ENCODE results near the gene PON1.

PON1 gene

GRCh38 chr7:95324431-95324830 lies at the start of gene PON1:
Gene PON1, minus strand, starts transcription at chr7:95324532. Its CDS starts 57 bp downstream, at chr7:95324475.
- no peak for DNase-seq (ENCODE audit: low spot score)

- no peak for DNase-seq (ENCODE audit: low spot score)
Observed at GRCh38 chr7:95373323-95373722, 49.0 kb upstream of the PON1 start.

- DNase-seq (ENCODE audit: low spot score), result no peak
Observed at GRCh38 chr7:95368235-95368634, 43.9 kb upstream of the PON1 start.

- DNase-seq (ENCODE audit: low spot score), result no peak
Observed at GRCh38 chr7:95367606-95368005, 43.3 kb upstream of the PON1 start.

- no peak for DNase-seq (ENCODE audit: low spot score)
Observed at GRCh38 chr7:95365151-95365550, 40.8 kb upstream of the PON1 start.

GRCh38 chr7:95357623-95358022 lies 33.3 kb upstream of the PON1 start:
- no peak for DNase-seq (ENCODE audit: low spot score)

- no peak for DNase-seq (ENCODE audit: low spot score)
Observed at GRCh38 chr7:95342642-95343307, 18.4 kb upstream of the PON1 start.

- no peak for DNase-seq (ENCODE audit: low spot score)
Observed at GRCh38 chr7:95342029-95342428, 17.7 kb upstream of the PON1 start.

- no peak for DNase-seq (ENCODE audit: low spot score)
Observed at GRCh38 chr7:95340491-95340890, 16.2 kb upstream of the PON1 start.

GRCh38 chr7:95338832-95339231 lies 14.5 kb upstream of the PON1 start:
- DNase-seq (ENCODE audit: low spot score), result no peak

- DNase-seq (ENCODE audit: low spot score), result no peak
Observed at GRCh38 chr7:95335093-95335492, 10.8 kb upstream of the PON1 start.

- DNase-seq (ENCODE audit: low spot score), result no peak
Observed at GRCh38 chr7:95334447-95334846, 10.1 kb upstream of the PON1 start.

GRCh38 chr7:95330961-95331337 lies 6.6 kb upstream of the PON1 start:
- no peak for DNase-seq (ENCODE audit: low spot score)

GRCh38 chr7:95330204-95330960 lies 6.0 kb upstream of the PON1 start:
- DNase-seq (ENCODE audit: low spot score), result no peak

- DNase-seq (ENCODE audit: low spot score), result no peak
Observed at GRCh38 chr7:95327356-95327755, 3.0 kb upstream of the PON1 start.

- no peak for DNase-seq (ENCODE audit: low spot score)
Observed at GRCh38 chr7:95323410-95324129, 762 bp downstream of the PON1 start.

GRCh38 chr7:95322854-95323253 lies 1.5 kb downstream of the PON1 start:
- no peak for DNase-seq (ENCODE audit: low spot score)

GRCh38 chr7:95322396-95322795 lies 1.9 kb downstream of the PON1 start:
- DNase-seq (ENCODE audit: low spot score), result no peak

- no peak for DNase-seq (ENCODE audit: low spot score)
Observed at GRCh38 chr7:95321720-95322119, 2.6 kb downstream of the PON1 start.

GRCh38 chr7:95320651-95321050 lies 3.7 kb downstream of the PON1 start:
- DNase-seq (ENCODE audit: low spot score), result no peak

- no peak for DNase-seq (ENCODE audit: low spot score)
Observed at GRCh38 chr7:95319570-95319969, 4.8 kb downstream of the PON1 start.

GRCh38 chr7:95318501-95319100 lies 5.7 kb downstream of the PON1 start:
- DNase-seq (ENCODE audit: low spot score), result no peak

GRCh38 chr7:95317966-95318365 lies 6.4 kb downstream of the PON1 start:
- no peak for DNase-seq (ENCODE audit: low spot score)
